IMR-90 (cell line): ENCODE measurements around the gene PIP4K2B. TPM values are rescaled to one million over a fixed set of nuclear protein-coding genes. Genes with fewer than 3 reads are reported as not detected.
"Not testable (repeated sequence)": the region's sequence is repeated elsewhere in the genome, so short reads cannot be mapped to it uniquely, and the experiment has no call there.

ENCODE experiments used
- ATAC-seq: fragments of 200-7000 bp; cut with Tn5 transposase; 2 replicates; pipeline ENCODE4 v1.9.1; 2020; ENCODE audit warnings: low read depth, mild to moderate bottlenecking, moderate library complexity
- BruUV-seq: library from RNA; stranded (reverse); fragments of 400-500 nt; replicated peaks from 2 replicates; lab custom pipeline; 2021; lab: Mats Ljungman, UMichigan
- CTCF ChIA-PET: fragments of 300-600 bp; formaldehyde crosslinking; extraction: SDS; loops from one replicate; lab custom pipeline; 2021; ENCODE audit warnings: antibody characterized with exemption; lab: Yijun Ruan, JAX
- POLR2A ChIA-PET: fragments of 300-600 bp; sonication (Branson Sonifier 250); formaldehyde crosslinking; loops from one replicate; lab custom pipeline; 2022; ENCODE audit warnings: antibody characterized with exemption; ENCODE audit not compliant: unreplicated experiment; lab: Charles Lee
- DNase-seq: peaks from one replicate; pipeline ENCODE4 v3.0.0; 2013
- H2AFZ ChIP-seq: replicated peaks from 2 replicates; pipeline ENCODE3; 2013; ENCODE audit warnings: low read length, mild to moderate bottlenecking; ENCODE audit not compliant: poor library complexity
- H2AK5ac ChIP-seq: 2 replicates; pipeline ENCODE4 v1.6.1; 2013; ENCODE audit warnings: low read depth, low read length, inconsistent platforms
- H2AK9ac ChIP-seq: replicated peaks from 2 replicates; pipeline ENCODE3; 2013; ENCODE audit warnings: mild to moderate bottlenecking, low read depth, low read length, moderate library complexity; ENCODE audit not compliant: poor library complexity
- H2BK120ac ChIP-seq: 2 replicates; pipeline ENCODE4 v1.6.1; 2013; ENCODE audit warnings: low read depth, low read length, inconsistent platforms
- H2BK15ac ChIP-seq: 3 replicates; pipeline ENCODE4 v1.6.1; 2013; ENCODE audit warnings: low read depth, low read length, inconsistent platforms
- H2BK20ac ChIP-seq: 2 replicates; pipeline ENCODE4 v1.6.1; 2013; ENCODE audit warnings: low read depth, mild to moderate bottlenecking, inconsistent platforms, low read length, moderate library complexity
- H2BK5ac ChIP-seq: 2 replicates; pipeline ENCODE4 v1.6.1; 2013; ENCODE audit warnings: mild to moderate bottlenecking, low read depth, low read length, inconsistent platforms; ENCODE audit not compliant: poor library complexity, severe bottlenecking
- H3K14ac ChIP-seq: replicated peaks from 2 replicates; pipeline ENCODE4 v1.6.1; 2013; ENCODE audit warnings: low read depth, low read length, inconsistent platforms
- H3K18ac ChIP-seq: 2 replicates; pipeline ENCODE4 v1.6.1; 2013; ENCODE audit warnings: low read depth, low read length, control low read depth
- H3K23ac ChIP-seq: 2 replicates; pipeline ENCODE4 v1.6.1; 2013; ENCODE audit warnings: low read depth, low read length, inconsistent platforms
- H3K27ac ChIP-seq: 2 replicates; pipeline ENCODE4 v1.5.1; 2013; ENCODE audit warnings: mild to moderate bottlenecking, control low read depth, low read length; ENCODE audit not compliant: insufficient read depth
- H3K27me3 ChIP-seq: 2 replicates; pipeline ENCODE4 v1.6.1; 2013; ENCODE audit warnings: low read length; ENCODE audit not compliant: control insufficient read depth, insufficient read depth
- H3K36me3 ChIP-seq: 2 replicates; pipeline ENCODE4 v1.6.1; 2013; ENCODE audit warnings: low read length, mixed read lengths; ENCODE audit not compliant: control insufficient read depth, insufficient read depth
- H3K4ac ChIP-seq: 2 replicates; pipeline ENCODE4 v1.6.1; 2013; ENCODE audit warnings: low read depth, low read length, inconsistent platforms
- H3K4me1 ChIP-seq: 2 replicates; pipeline ENCODE4 v1.6.1; 2013; ENCODE audit warnings: low read length, mixed read lengths; ENCODE audit not compliant: control insufficient read depth, insufficient read depth
- H3K4me2 ChIP-seq: 2 replicates; pipeline ENCODE4 v1.6.1; 2013; ENCODE audit warnings: low read depth, mild to moderate bottlenecking, control low read depth, low read length, moderate library complexity
- H3K4me3 ChIP-seq: 2 replicates; pipeline ENCODE4 v1.5.1; 2013; ENCODE audit warnings: low read depth, mild to moderate bottlenecking, control low read depth, low read length, moderate library complexity; ENCODE audit not compliant: insufficient read depth
- H3K56ac ChIP-seq: 2 replicates; pipeline ENCODE4 v1.6.1; 2013; ENCODE audit warnings: low read length, inconsistent platforms; ENCODE audit not compliant: insufficient read depth; ENCODE audit errors: extremely low read depth
- H3K79me1 ChIP-seq, 2 experiments: 2 replicates each; pipeline ENCODE4 v1.6.1; 2013; ENCODE audit warnings: low read length in 2 of 2, inconsistent platforms in 1 of 2, low read depth in 1 of 2
- H3K9ac ChIP-seq: 2 replicates; pipeline ENCODE4 v1.6.1; 2013; ENCODE audit warnings: low read depth, low read length, control low read depth
- H3K9me1 ChIP-seq: 2 replicates; pipeline ENCODE4 v1.6.1; 2013; ENCODE audit warnings: low read length, inconsistent platforms; ENCODE audit not compliant: insufficient read depth
- H3K9me3 ChIP-seq: 2 replicates; pipeline ENCODE4 v1.6.1; 2013; ENCODE audit warnings: low read length; ENCODE audit not compliant: control insufficient read depth, insufficient read depth
- H4K20me1 ChIP-seq: 2 replicates; pipeline ENCODE4 v1.6.1; 2013; ENCODE audit warnings: low read length, inconsistent platforms; ENCODE audit not compliant: insufficient read depth
- H4K5ac ChIP-seq: 2 replicates; pipeline ENCODE4 v1.6.1; 2013; ENCODE audit warnings: mild to moderate bottlenecking, low read depth, low read length, control low read depth
- H4K8ac ChIP-seq, 2 experiments: 2 replicates each; pipeline ENCODE4 v1.6.1; 2013; ENCODE audit warnings: low read depth in 2 of 2, low read length in 2 of 2, control low read depth in 1 of 2, inconsistent platforms in 1 of 2
- H4K91ac ChIP-seq: 2 replicates; pipeline ENCODE4 v1.6.1; 2013; ENCODE audit warnings: low read depth, low read length, inconsistent platforms; ENCODE audit not compliant: insufficient read depth
- WGBS, 2 experiments: methylation state at CpG; one replicate each; pipeline versions ENCODE4 v1.1.5 to v1.1.7; 2013; ENCODE audit warnings: missing lambda C conversion rate in 2 of 2; ENCODE audit not compliant: insufficient read length in 1 of 2; ENCODE audit errors: extremely low coverage in 2 of 2; 5-methylcytosine and 5-hydroxymethylcytosine counted together
- dilution Hi-C: fragments of 300-500 bp; cut with HindIII; formaldehyde crosslinking; loops from one replicate; pipeline ENCODE4 v1.14.3; 2018; ENCODE audit warnings: low sequenced_read_pairs; ENCODE audit not compliant: unreplicated experiment
- in situ Hi-C: fragments of 300-500 bp; cut with MboI; formaldehyde crosslinking; loops from 3 replicates; pipeline ENCODE4 v1.14.3; 2019; ENCODE audit warnings: low sequenced_read_pairs, inconsistent platforms, mixed read lengths
- intact Hi-C: fragments of 100-400 bp; cut with micrococcal nuclease; formaldehyde crosslinking; loops from 2 replicates; pipeline ENCODE4 v1.10.0; 2022
- polyA plus RNA-seq, 3 experiments: library from polyadenylated mRNA; depleted of rRNA; stranded (reverse); fragments of >200 nt; gene quantifications; 2 replicates each; pipeline ENCODE4 v1.2.3, GENCODE V29; 2012; ENCODE audit warnings: low replicate concordance in 1 of 3
- total RNA-seq: library from RNA; depleted of rRNA; stranded (reverse); fragments of >200 nt; gene quantifications from 2 replicates; pipeline ENCODE4 v1.2.3, GENCODE V29; 2012

Gene PIP4K2B
- total and polyA plus RNA-seq, 2 of the 4 experiments (the other 2 are of a cell fraction) = 40.0 to 40.2 TPM

GRCh38 chr17:38787999-38788398 lies 11.4 kb downstream of the PIP4K2B start:
- dilution Hi-C loops, H2BK120ac ChIP-seq, H2AFZ ChIP-seq, H3K27me3 ChIP-seq, intact Hi-C loops, BruUV-seq, H3K4ac ChIP-seq, H3K23ac ChIP-seq, H3K4me3 ChIP-seq, POLR2A ChIA-PET, H3K9me3 ChIP-seq, H4K91ac ChIP-seq, H2AK9ac ChIP-seq, H4K5ac ChIP-seq, H3K14ac ChIP-seq, H3K56ac ChIP-seq, CTCF ChIA-PET, H3K18ac ChIP-seq, H3K9ac ChIP-seq, H3K4me1 ChIP-seq, ATAC-seq, DNase-seq, H3K27ac ChIP-seq, H2BK20ac ChIP-seq, H4K8ac ChIP-seq, H2BK15ac ChIP-seq, H3K4me2 ChIP-seq, in situ Hi-C loops, H2BK5ac ChIP-seq, H2AK5ac ChIP-seq, H3K9me1 ChIP-seq: not testable (repeated sequence)
- Histone ChIP-seq H4K20me1 (peaks cover 35% of the 10 kb centered on the region), H3K36me3 (peaks cover 35% of the 10 kb centered on the region), H3K79me1 (peaks cover 24 to 66% of the 10 kb centered on the region in 2 experiments)
- no CpG with 5 or more reads among the region's 4 CpGs for WGBS, 2 experiments
